NT2/D1 (cell line): ENCODE data around the gene SLC16A13.

Experiments used
- SUZ12 ChIP-seq: IDR thresholded peaks from 2 replicates; pipeline ENCODE4 v1.6.1; 2011; ENCODE audit not compliant: insufficient read length, insufficient read depth; ENCODE audit errors: extremely low read depth
- YY1 ChIP-seq: IDR thresholded peaks from 2 replicates; pipeline ENCODE4 v1.6.1; 2011; ENCODE audit not compliant: insufficient read length, insufficient read depth
- ZNF274 ChIP-seq: IDR thresholded peaks from 2 replicates; pipeline ENCODE4 v1.6.1; 2011; ENCODE audit warnings: mild to moderate bottlenecking, low read depth, low read length

- no peak for TF ChIP-seq ZNF274
- TF ChIP-seq YY1: no peak
- no peak for TF ChIP-seq SUZ12
These were observed 13.2 kb downstream of the SLC16A13 start for GRCh38 chr17:7048968-7049367.
